Measurements from ENCODE around the gene C11orf68. TPM values are rescaled to one million over a fixed set of nuclear protein-coding genes. Genes with fewer than 3 reads are reported as not detected.
A peak's percentile ranks its signal among the peaks of the same experiment; 100 is the strongest.

C11orf68 gene
- total RNA-seq, 4 donors from 2014 or later, result 5.8 to 15.6 (median 10.6) TPM

- 3 to 50% methylated on average over 1 to 6 of the region's 23 CpGs for WGBS, 2 donors
- TF ChIP-seq POLR2A (IDR thresholded peaks at IDR 0.05), result no peak
- DNase-seq, result no peak
- no peaks in the 10 kb centered on the region for H3K9me3 ChIP-seq
- H3K4me1 ChIP-seq, result peaks cover 37 to 74% (median 40%) of the 10 kb centered on the region in 3 donors
- peak overlapping the region; percentile 93 to 98 (median 97) for H3K27ac ChIP-seq
- H3K27me3 ChIP-seq, result no peaks in the 10 kb centered on the region
- peak overlapping the region; percentile 56 to 90 (median 83) for H3K4me3 ChIP-seq
- intact Hi-C loops (cut with DNase I), result no loop called here
- peaks cover 0 to 52% (median 11%) of the 10 kb centered on the region in 3 donors for H3K36me3 ChIP-seq
Measured at GRCh38 chr11:65887723-65888162, 31.1 kb downstream of the C11orf68 start.

- TF ChIP-seq, protein P1, sequence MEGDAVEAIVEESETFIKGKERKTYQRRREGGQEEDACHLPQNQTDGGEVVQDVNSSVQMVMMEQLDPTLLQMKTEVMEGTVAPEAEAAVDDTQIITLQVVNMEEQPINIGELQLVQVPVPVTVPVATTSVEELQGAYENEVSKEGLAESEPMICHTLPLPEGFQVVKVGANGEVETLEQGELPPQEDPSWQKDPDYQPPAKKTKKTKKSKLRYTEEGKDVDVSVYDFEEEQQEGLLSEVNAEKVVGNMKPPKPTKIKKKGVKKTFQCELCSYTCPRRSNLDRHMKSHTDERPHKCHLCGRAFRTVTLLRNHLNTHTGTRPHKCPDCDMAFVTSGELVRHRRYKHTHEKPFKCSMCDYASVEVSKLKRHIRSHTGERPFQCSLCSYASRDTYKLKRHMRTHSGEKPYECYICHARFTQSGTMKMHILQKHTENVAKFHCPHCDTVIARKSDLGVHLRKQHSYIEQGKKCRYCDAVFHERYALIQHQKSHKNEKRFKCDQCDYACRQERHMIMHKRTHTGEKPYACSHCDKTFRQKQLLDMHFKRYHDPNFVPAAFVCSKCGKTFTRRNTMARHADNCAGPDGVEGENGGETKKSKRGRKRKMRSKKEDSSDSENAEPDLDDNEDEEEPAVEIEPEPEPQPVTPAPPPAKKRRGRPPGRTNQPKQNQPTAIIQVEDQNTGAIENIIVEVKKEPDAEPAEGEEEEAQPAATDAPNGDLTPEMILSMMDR (IDR thresholded peaks at IDR 0.05), result no peak
- no peak for TF ChIP-seq POLR2A (IDR thresholded peaks at IDR 0.05)
- intact Hi-C loops (cut with DNase I), result no loop called here
- 73 to 81% methylated on average over 8 to 14 of the region's 14 CpGs for WGBS, 2 donors
- Histone ChIP-seq H3K4me1 (peaks cover 30 to 67% (median 34%) of the 10 kb centered on the region in 3 donors), H3K27ac (peak overlapping the region; percentile 93 to 98 (median 97)), H3K4me3 (peak overlapping the region in 3 of 4 donors; percentile 83 to 90 (median 83)), H3K9me3 (no peaks in the 10 kb centered on the region), H3K27me3 (no peaks in the 10 kb centered on the region), H3K36me3 (peaks cover 0 to 52% (median 11%) of the 10 kb centered on the region in 3 donors)
- no peak for DNase-seq
Measured at GRCh38 chr11:65886826-65887722, 31.8 kb downstream of the C11orf68 start.

GRCh38 chr11:65885808-65886536 is 32.9 kb downstream of the C11orf68 start:
- intact Hi-C loops (cut with DNase I), result no loop called here
- TF ChIP-seq, protein P1 (IDR thresholded peaks at IDR 0.05), result peak in 1 of 6 experiments; percentile 7
- no peak for TF ChIP-seq POLR2A (IDR thresholded peaks at IDR 0.05)
- H3K27ac ChIP-seq, result no peak overlapping the region
- H3K4me3 ChIP-seq, result no peak overlapping the region
- H3K36me3 ChIP-seq, result peaks cover 0 to 53% (median 11%) of the 10 kb centered on the region in 3 donors
- H3K27me3 ChIP-seq, result no peaks in the 10 kb centered on the region
- DNase-seq, result no peak
- no peaks in the 10 kb centered on the region for H3K9me3 ChIP-seq
- H3K4me1 ChIP-seq, result peaks cover 19 to 56% (median 23%) of the 10 kb centered on the region in 3 donors
- 86 to 87% methylated on average over 8 to 11 of the region's 12 CpGs for WGBS, 2 donors

- intact Hi-C loops (cut with DNase I), result no loop called here
- H3K27me3 ChIP-seq, result no peaks in the 10 kb centered on the region
- peak overlapping the region in 1 of 4 donors; percentile 18 for H3K27ac ChIP-seq
- H3K4me1 ChIP-seq, result peaks cover 19 to 49% (median 23%) of the 10 kb centered on the region in 3 donors
- 91 to 98% methylated on average over 7 of the region's 7 CpGs for WGBS, 2 donors
- no peak for DNase-seq
- peaks cover 0 to 53% (median 11%) of the 10 kb centered on the region in 3 donors for H3K36me3 ChIP-seq
- H3K4me3 ChIP-seq, result no peak overlapping the region
- no peak for TF ChIP-seq POLR2A (IDR thresholded peaks at IDR 0.05)
- TF ChIP-seq, protein P1 (IDR thresholded peaks at IDR 0.05), result no peak
- H3K9me3 ChIP-seq, result no peaks in the 10 kb centered on the region
Measured at GRCh38 chr11:65885231-65885630, 33.6 kb downstream of the C11orf68 start.

- no peak for DNase-seq
- Histone ChIP-seq H3K27me3 (no peaks in the 10 kb centered on the region), H3K4me1 (peaks cover 14 to 49% (median 18%) of the 10 kb centered on the region in 3 donors), H3K36me3 (peaks cover 0 to 53% (median 11%) of the 10 kb centered on the region in 3 donors), H3K9me3 (no peaks in the 10 kb centered on the region), H3K27ac (peak overlapping the region in 3 of 4 donors; percentile 18 to 40 (median 39)), H3K4me3 (no peak overlapping the region)
- intact Hi-C loops (cut with DNase I), result loop anchor here (5.0 kb wide), 1 partner anchor 103 kb away; no protein-coding TSS in a partner anchor
- TF ChIP-seq POLR2A (IDR thresholded peaks at IDR 0.05), result no peak
- TF ChIP-seq, protein P1 (IDR thresholded peaks at IDR 0.05), result peak; percentile 98 to 100 (median 99)
- 50 to 100% methylated on average over 1 to 4 of the region's 9 CpGs for WGBS, 2 donors
Measured at GRCh38 chr11:65884716-65885092, 34.2 kb downstream of the C11orf68 start.
